ENCODE results near the gene AQP2. TPM values are rescaled to one million over a fixed set of nuclear protein-coding genes. Genes with fewer than 3 reads are reported as not detected.
A peak's percentile ranks its signal among the peaks of the same experiment; 100 is the strongest.

Gene AQP2
- total RNA-seq, 1 experiment from 2014 or later: 0.36 TPM

GRCh38 chr12:49912345-49913255 lies 37.9 kb upstream of the AQP2 start:
- DNase-seq (ENCODE audit: low read depth, low spot score) (no peak), ATAC-seq (no peak)
- Histone ChIP-seq H3K4me1 (ENCODE audit: control insufficient read depth, insufficient read depth, low read length) (peaks cover 7% of the 10 kb centered on the region; the same call in 1 of the 2 replicates), H3K9me3 (ENCODE audit: control insufficient read depth, insufficient read depth, low read depth, low read length) (no peaks in the 10 kb centered on the region), H3K36me3 (ENCODE audit: control insufficient read depth, insufficient read depth, low read length) (no peaks in the 10 kb centered on the region), H3K27ac (ENCODE audit: low read length) (peak overlapping the region; percentile 29; the same call in 1 of the 2 replicates), H3K27me3 (ENCODE audit: control insufficient read depth, insufficient read depth, low read length) (no peaks in the 10 kb centered on the region), H3K4me3 (ENCODE audit: low read depth in 2 of 2, low read length in 2 of 2) (no peak overlapping the region)
- no TSS peak for BruUV-seq (replicated peaks)
- TF ChIP-seq TCF7L2 (IDR thresholded peaks at IDR 0.05; ENCODE audit: low read depth, low read length) (no peak), CTCF (IDR thresholded peaks at IDR 0.05) (no peak), SIN3A (IDR thresholded peaks at IDR 0.05; ENCODE audit: borderline replicate concordance, insufficient read depth, low read depth, low read length) (no peak), REST (IDR thresholded peaks at IDR 0.05; ENCODE audit: insufficient read depth in 1 of 2, low read depth in 2 of 2, low read length in 1 of 2) (no peak), POLR2AphosphoS5 (IDR thresholded peaks at IDR 0.05; ENCODE audit: low read depth, low read length) (no peak)
- in situ Hi-C loops (cut with HindIII; ENCODE audit: low pct_unique_long_range_greater_than_20kb, low sequenced_read_pairs) (no loop called here), intact Hi-C loops (cut with micrococcal nuclease; ENCODE audit: unreplicated experiment) (no loop called here)
- CTCF ChIA-PET: no interaction called here
- POLR2A ChIA-PET: interaction anchor here (0.6 kb wide), 1 partner anchor 16 kb away, joined by 3 read pairs; no protein-coding TSS in a partner anchor

GRCh38 chr12:49916129-49916919 lies 34.2 kb upstream of the AQP2 start:
- CTCF ChIA-PET: interaction anchor here (0.7 kb wide), 2 partner anchors 43 to 49 kb away, joined by 3 to 5 read pairs; no protein-coding TSS in a partner anchor
- H3K36me3 ChIP-seq (ENCODE audit: control insufficient read depth, insufficient read depth, low read length): no peaks in the 10 kb centered on the region
- H3K27me3 ChIP-seq (ENCODE audit: control insufficient read depth, insufficient read depth, low read length): no peaks in the 10 kb centered on the region
- DNase-seq (ENCODE audit: low read depth, low spot score): no peak
- H3K9me3 ChIP-seq (ENCODE audit: control insufficient read depth, insufficient read depth, low read depth, low read length): no peaks in the 10 kb centered on the region
- POLR2A ChIA-PET: no interaction called here
- intact Hi-C loops (cut with micrococcal nuclease; ENCODE audit: unreplicated experiment): no loop called here
- no peak for TF ChIP-seq SIN3A (IDR thresholded peaks at IDR 0.05; ENCODE audit: borderline replicate concordance, insufficient read depth, low read depth, low read length)
- no peak for TF ChIP-seq POLR2AphosphoS5 (IDR thresholded peaks at IDR 0.05; ENCODE audit: low read depth, low read length)
- no peak for TF ChIP-seq TCF7L2 (IDR thresholded peaks at IDR 0.05; ENCODE audit: low read depth, low read length)
- TF ChIP-seq CTCF (IDR thresholded peaks at IDR 0.05): no peak
- no peak for TF ChIP-seq REST (IDR thresholded peaks at IDR 0.05; ENCODE audit: insufficient read depth in 1 of 2, low read depth in 2 of 2, low read length in 1 of 2)
- in situ Hi-C loops (cut with HindIII; ENCODE audit: low pct_unique_long_range_greater_than_20kb, low sequenced_read_pairs): no loop called here
- BruUV-seq (replicated peaks): no TSS peak
- no peak for ATAC-seq
- H3K4me3 ChIP-seq (ENCODE audit: low read depth in 2 of 2, low read length in 2 of 2): no peak overlapping the region
- H3K4me1 ChIP-seq (ENCODE audit: control insufficient read depth, insufficient read depth, low read length): peaks cover 7% of the 10 kb centered on the region; the same call in 1 of the 2 replicates
- H3K27ac ChIP-seq (ENCODE audit: low read length): no peak overlapping the region

Measured in Panc1 (cell line).